ENCODE measurements around the gene LRIG2. TPM values are rescaled to one million over a fixed set of nuclear protein-coding genes. Genes with fewer than 3 reads are reported as not detected.
"Not testable (repeated sequence)": the region's sequence is repeated elsewhere in the genome, so short reads cannot be mapped to it uniquely, and the experiment has no call there.

The LRIG2 gene
- total and polyA plus RNA-seq, 12 donors: 3.0 to 11.3 (median 8.3) TPM

DNA sequence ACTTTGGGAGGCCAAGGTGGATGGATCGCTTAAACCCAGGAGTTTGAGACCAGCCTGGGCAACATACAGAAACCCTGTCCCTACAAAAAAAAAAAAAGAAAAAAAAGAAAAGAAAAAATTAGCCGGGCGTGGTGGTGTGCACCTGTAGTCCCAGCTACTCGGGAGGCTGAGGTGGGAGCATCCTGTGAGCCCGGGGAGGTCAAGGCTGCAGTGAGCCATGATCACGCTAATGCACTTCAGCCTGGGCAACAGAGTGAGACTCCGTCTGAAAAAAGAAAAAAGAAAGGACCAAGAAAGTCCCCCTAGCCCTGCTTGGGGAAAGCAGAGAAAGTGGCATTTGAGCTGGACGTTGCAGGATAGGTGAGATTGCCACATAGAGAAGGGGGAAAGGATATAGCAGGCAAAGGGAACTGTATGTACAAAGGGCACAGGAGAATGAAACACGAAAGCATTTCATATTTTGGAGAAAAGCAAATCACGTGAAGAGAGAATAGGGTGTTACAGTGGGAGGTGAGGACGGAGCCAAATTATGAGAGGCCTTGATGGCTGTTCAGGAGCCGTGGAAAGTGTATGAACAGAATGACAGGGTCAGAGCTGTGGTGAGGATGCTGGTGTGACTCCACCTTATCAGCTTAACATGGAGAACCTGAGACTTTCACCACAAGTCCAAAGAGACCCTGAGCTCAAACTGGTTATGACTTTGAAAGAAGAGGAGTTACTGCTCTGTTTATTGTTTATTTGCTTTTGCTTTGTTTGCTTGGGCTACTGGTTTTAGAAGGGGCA lies 19.5 kb upstream of the LRIG2 start:
- DNase-seq: no peak
- H3K27ac ChIP-seq: no peak overlapping the region
- TF ChIP-seq, protein P1, sequence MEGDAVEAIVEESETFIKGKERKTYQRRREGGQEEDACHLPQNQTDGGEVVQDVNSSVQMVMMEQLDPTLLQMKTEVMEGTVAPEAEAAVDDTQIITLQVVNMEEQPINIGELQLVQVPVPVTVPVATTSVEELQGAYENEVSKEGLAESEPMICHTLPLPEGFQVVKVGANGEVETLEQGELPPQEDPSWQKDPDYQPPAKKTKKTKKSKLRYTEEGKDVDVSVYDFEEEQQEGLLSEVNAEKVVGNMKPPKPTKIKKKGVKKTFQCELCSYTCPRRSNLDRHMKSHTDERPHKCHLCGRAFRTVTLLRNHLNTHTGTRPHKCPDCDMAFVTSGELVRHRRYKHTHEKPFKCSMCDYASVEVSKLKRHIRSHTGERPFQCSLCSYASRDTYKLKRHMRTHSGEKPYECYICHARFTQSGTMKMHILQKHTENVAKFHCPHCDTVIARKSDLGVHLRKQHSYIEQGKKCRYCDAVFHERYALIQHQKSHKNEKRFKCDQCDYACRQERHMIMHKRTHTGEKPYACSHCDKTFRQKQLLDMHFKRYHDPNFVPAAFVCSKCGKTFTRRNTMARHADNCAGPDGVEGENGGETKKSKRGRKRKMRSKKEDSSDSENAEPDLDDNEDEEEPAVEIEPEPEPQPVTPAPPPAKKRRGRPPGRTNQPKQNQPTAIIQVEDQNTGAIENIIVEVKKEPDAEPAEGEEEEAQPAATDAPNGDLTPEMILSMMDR (IDR thresholded peaks at IDR 0.05): no peak
- H3K36me3 ChIP-seq: no peaks in the 10 kb centered on the region
- no peak for ATAC-seq
- no peak overlapping the region for H3K4me3 ChIP-seq
- H3K4me1 ChIP-seq: peaks cover 0 to 13% (median 0%) of the 10 kb centered on the region in 9 donors
- H3K27me3 ChIP-seq: no peaks in the 10 kb centered on the region
- H3K9me3 ChIP-seq: no peaks in the 10 kb centered on the region
- 87 to 89% methylated on average over 12 of the region's 12 CpGs for WGBS, 2 donors
- intact Hi-C loops (cut with DNase I): no loop called here

DNA sequence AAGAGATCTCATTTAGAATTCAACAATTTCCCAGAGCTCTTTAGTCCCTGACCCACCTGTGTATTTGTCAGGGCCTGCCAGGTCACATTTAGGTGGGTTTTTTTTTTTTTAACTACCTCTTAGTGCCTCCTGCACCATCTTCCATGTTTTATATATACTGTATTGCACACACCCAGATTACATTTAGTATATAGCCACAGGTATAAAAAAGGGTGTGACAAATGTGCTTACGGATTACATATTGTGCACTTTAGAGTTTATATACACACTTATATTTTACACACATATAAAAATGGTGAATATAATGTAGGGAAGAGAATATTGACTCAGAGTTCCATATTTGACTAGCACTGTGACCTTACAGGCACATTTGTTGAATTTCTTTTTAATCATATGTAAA lies 17.4 kb upstream of the LRIG2 start:
- DNase-seq (no peak), ATAC-seq (no peak)
- Histone ChIP-seq H3K4me1 (peaks cover 0 to 25% (median 11%) of the 10 kb centered on the region in 9 donors), H3K27ac (no peak overlapping the region), H3K36me3 (no peaks in the 10 kb centered on the region), H3K9me3 (no peaks in the 10 kb centered on the region), H3K27me3 (no peaks in the 10 kb centered on the region), H3K4me3 (no peak overlapping the region)
- 94 to 96% methylated on average over 1 of the region's 1 CpG for WGBS, 2 donors
- TF ChIP-seq, protein P1 (IDR thresholded peaks at IDR 0.05): no peak
- intact Hi-C loops (cut with DNase I): no loop called here

DNA sequence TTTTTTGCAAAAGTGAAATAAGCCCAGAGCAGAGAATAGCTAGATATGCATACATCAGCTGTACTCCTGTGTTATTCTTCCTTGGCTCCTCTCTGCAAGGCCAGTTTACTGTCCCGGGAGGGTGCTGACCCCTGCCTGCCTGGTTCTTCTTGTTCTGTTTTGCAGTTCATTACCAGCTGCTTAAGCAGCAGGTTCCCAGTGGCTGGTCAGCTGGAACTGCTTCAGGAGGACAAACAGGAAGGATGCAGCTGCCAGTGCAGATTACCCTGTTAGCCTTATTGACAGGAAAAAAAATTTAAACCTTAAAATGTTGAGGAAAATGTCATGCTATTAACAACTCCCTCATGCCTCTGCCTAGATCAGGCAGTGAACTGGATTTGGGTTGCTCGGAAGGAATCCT lies 16.0 kb upstream of the LRIG2 start:
- ATAC-seq: peak in 2 of 8 donors; percentile 34 to 46
- peaks cover 0 to 25% (median 11%) of the 10 kb centered on the region in 9 donors for H3K4me1 ChIP-seq
- no peaks in the 10 kb centered on the region for H3K9me3 ChIP-seq
- no peak overlapping the region for H3K4me3 ChIP-seq
- WGBS, 2 donors: 58% methylated on average over 2 of the region's 2 CpGs
- TF ChIP-seq, protein P1 (IDR thresholded peaks at IDR 0.05): no peak
- intact Hi-C loops (cut with DNase I): no loop called here
- DNase-seq: no peak
- H3K27ac ChIP-seq: no peak overlapping the region
- H3K36me3 ChIP-seq: no peaks in the 10 kb centered on the region
- H3K27me3 ChIP-seq: no peaks in the 10 kb centered on the region

DNA sequence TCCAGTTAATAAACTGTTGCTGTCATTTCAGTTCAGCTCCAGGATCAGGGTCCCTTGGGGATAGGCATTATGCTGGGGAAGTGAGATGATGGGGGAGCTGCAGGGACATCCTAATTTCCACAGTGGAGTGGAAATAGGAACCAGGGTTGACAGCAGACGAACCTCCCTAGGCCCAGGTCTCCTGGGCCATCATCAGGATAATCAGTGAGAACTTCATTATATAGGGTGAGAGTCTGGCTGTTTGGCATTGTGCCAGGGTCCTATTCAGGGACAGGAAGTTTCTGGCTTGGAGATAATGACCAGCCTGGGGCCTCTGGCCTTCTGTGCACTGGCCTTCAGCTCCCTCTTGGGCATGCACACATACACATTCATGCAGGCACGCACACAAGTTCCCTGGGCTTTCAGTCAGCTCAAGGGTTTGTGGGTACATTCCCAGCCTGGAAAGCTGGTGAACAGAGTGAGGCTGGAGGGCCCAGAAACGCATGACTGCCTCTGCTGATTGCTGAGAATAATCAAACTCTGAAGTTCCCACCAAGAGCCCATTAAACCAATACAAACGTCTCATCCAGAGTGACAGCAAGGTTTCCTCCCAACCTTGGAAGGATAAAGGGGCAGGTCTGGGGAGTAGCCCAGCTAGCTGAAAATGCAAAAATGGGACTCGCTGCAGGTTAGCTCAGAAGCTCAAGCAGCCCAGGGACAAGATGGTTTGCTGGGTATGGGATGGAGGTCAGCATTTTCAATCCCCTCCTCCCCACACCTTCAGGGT lies 13.9 kb upstream of the LRIG2 start:
- Histone ChIP-seq H3K27me3 (no peaks in the 10 kb centered on the region), H3K9me3 (no peaks in the 10 kb centered on the region), H3K4me3 (no peak overlapping the region), H3K4me1 (peaks cover 0 to 25% (median 11%) of the 10 kb centered on the region in 9 donors), H3K36me3 (no peaks in the 10 kb centered on the region), H3K27ac (peak overlapping the region in 2 of 10 donors; percentile 19 to 31)
- ATAC-seq (peak in 7 of 8 donors; percentile 7 to 73 (median 39)), DNase-seq (no peak)
- 45 to 49% methylated on average over 5 of the region's 5 CpGs for WGBS, 2 donors
- intact Hi-C loops (cut with DNase I): loop anchor here in 1 of 10 donors (1.0 kb wide), 1 partner anchor 9 kb away; no protein-coding TSS in a partner anchor
- TF ChIP-seq, protein P1 (IDR thresholded peaks at IDR 0.05): no peak

DNA sequence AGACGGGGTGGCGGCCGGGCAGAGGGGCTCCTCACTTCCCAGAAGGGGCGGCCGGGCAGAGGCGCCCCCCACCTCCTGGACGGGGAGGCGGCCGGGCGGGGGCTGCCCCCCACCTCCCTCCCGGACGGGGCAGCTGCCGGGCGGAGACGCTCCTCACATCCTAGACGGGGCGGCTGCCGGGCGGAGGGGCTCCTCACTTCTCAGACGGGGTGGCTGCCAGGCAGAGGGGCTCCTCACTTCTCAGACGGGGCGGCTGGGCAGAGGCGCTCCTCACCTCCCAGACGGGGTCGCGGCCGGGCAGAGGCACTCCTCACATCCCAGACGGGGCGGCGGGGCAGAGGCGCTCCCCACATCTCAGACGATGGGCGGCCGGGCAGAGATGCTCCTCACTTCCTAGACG lies 9.5 kb upstream of the LRIG2 start:
- H3K9me3 ChIP-seq; H3K4me3 ChIP-seq; H3K27ac ChIP-seq; intact Hi-C loops (cut with DNase I); DNase-seq; H3K36me3 ChIP-seq; H3K27me3 ChIP-seq; ATAC-seq: not testable (repeated sequence)
- H3K4me1 ChIP-seq: peaks cover 0 to 13% (median 7%) of the 10 kb centered on the region in 9 donors
- 96 to 98% methylated on average over 25 to 35 of the region's 35 CpGs for whole genome bisulfite sequencing, 2 donors
